Measurements from ENCODE around the gene COL27A1. TPM values are rescaled to one million over a fixed set of nuclear protein-coding genes. Genes with fewer than 3 reads are reported as not detected.

COL27A1 gene
- total RNA-seq, 2 donors from 2014 or later: 18.5 to 57.1 TPM

GRCh38 chr9:114280636-114281472 is 125.5 kb downstream of the COL27A1 start:
- Histone ChIP-seq H3K27me3 (replicated peaks; ENCODE audit: insufficient read depth) (no peaks in the 10 kb centered on the region), H3K27ac (no peak overlapping the region), H3K9me3 (no peaks in the 10 kb centered on the region), H3K4me3 (no peak overlapping the region), H3K4me1 (ENCODE audit: control insufficient read depth in 1 of 2, low read depth in 2 of 2) (peaks cover 10 to 22% of the 10 kb centered on the region in 2 donors), H3K36me3 (peaks cover 5% of the 10 kb centered on the region)
- ATAC-seq (ENCODE audit: insufficient number of reproducible peaks, low FRiP score, low read depth) (no peak), DNase-seq (ENCODE audit: low spot score) (no peak)
- no peak for TF ChIP-seq CTCF (IDR thresholded peaks at IDR 0.05)

- Histone ChIP-seq H3K9me3 (no peaks in the 10 kb centered on the region), H3K4me3 (no peak overlapping the region), H3K27ac (no peak overlapping the region), H3K27me3 (replicated peaks; ENCODE audit: insufficient read depth) (no peaks in the 10 kb centered on the region), H3K4me1 (ENCODE audit: control insufficient read depth in 1 of 2, low read depth in 2 of 2) (peaks cover 10 to 25% of the 10 kb centered on the region in 2 donors), H3K36me3 (peaks cover 5% of the 10 kb centered on the region)
- no peak for ATAC-seq (ENCODE audit: insufficient number of reproducible peaks, low FRiP score, low read depth)
- no peak for TF ChIP-seq CTCF (IDR thresholded peaks at IDR 0.05)
- no peak for DNase-seq (ENCODE audit: low spot score)
Measured at GRCh38 chr9:114281473-114282103, 126.3 kb downstream of the COL27A1 start.

GRCh38 chr9:114282104-114282485 is 126.8 kb downstream of the COL27A1 start:
- Histone ChIP-seq H3K27ac (no peak overlapping the region), H3K27me3 (replicated peaks; ENCODE audit: insufficient read depth) (no peaks in the 10 kb centered on the region), H3K36me3 (peaks cover 5% of the 10 kb centered on the region), H3K4me3 (no peak overlapping the region), H3K9me3 (no peaks in the 10 kb centered on the region), H3K4me1 (ENCODE audit: control insufficient read depth in 1 of 2, low read depth in 2 of 2) (peaks cover 10 to 25% of the 10 kb centered on the region in 2 donors)
- no peak for DNase-seq (ENCODE audit: low spot score)
- no peak for ATAC-seq (ENCODE audit: insufficient number of reproducible peaks, low FRiP score, low read depth)
- no peak for TF ChIP-seq CTCF (IDR thresholded peaks at IDR 0.05)

- no peak overlapping the region for H3K4me3 ChIP-seq
- H3K4me1 ChIP-seq (ENCODE audit: control insufficient read depth in 1 of 2, low read depth in 2 of 2): peaks cover 10 to 25% of the 10 kb centered on the region in 2 donors
- no peak for TF ChIP-seq CTCF (IDR thresholded peaks at IDR 0.05)
- H3K36me3 ChIP-seq: peaks cover 5% of the 10 kb centered on the region
- H3K27ac ChIP-seq: no peak overlapping the region
- no peak for ATAC-seq (ENCODE audit: insufficient number of reproducible peaks, low FRiP score, low read depth)
- H3K9me3 ChIP-seq: no peaks in the 10 kb centered on the region
- no peak for DNase-seq (ENCODE audit: low spot score)
- H3K27me3 ChIP-seq (replicated peaks; ENCODE audit: insufficient read depth): no peaks in the 10 kb centered on the region
Measured at GRCh38 chr9:114282507-114282906, 127.2 kb downstream of the COL27A1 start.

DNA sequence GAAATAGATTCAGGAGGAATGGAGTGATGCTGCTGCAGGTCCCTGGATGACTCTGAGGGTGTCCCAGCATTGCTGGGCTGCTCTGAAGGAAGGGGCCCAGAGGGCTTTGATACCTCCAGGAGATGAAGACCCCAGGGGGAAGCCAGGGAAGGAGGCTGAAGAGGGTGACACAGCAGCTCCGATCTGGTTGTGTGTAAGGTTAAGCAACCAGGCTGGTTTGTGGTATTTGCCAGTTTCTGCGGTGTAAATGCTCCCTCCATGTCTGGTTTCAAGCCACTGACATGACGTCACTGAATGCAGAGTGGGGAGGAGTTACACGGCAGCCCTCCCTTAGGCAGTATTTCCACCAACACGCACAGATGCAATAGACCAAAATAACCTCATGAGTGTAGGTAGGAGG is 127.6 kb downstream of the COL27A1 start:
- Histone ChIP-seq H3K9me3 (no peaks in the 10 kb centered on the region), H3K27me3 (replicated peaks; ENCODE audit: insufficient read depth) (no peaks in the 10 kb centered on the region), H3K27ac (no peak overlapping the region), H3K36me3 (peaks cover 5% of the 10 kb centered on the region), H3K4me1 (ENCODE audit: control insufficient read depth in 1 of 2, low read depth in 2 of 2) (peaks cover 10 to 28% of the 10 kb centered on the region in 2 donors), H3K4me3 (no peak overlapping the region)
- DNase-seq (ENCODE audit: low spot score) (no peak), ATAC-seq (ENCODE audit: insufficient number of reproducible peaks, low FRiP score, low read depth) (no peak)
- TF ChIP-seq CTCF (IDR thresholded peaks at IDR 0.05): no peak
